ENCODE data around the gene SEC14L3. TPM values are rescaled to one million over a fixed set of nuclear protein-coding genes. Genes with fewer than 3 reads are reported as not detected.

Gene SEC14L3
- total RNA-seq, 4 donors from 2014 or later: not detected

- Histone ChIP-seq H3K36me3 (no peaks in the 10 kb centered on the region), H3K4me1 (no peaks in the 10 kb centered on the region), H3K27ac (no peak overlapping the region), H3K9me3 (no peaks in the 10 kb centered on the region), H3K4me3 (no peak overlapping the region), H3K27me3 (no peaks in the 10 kb centered on the region)
- DNase-seq (ENCODE audit: low spot score in 2 of 2): no peak
- 62 to 75% methylated on average over 7 of the region's 7 CpGs for WGBS, 2 donors
- TF ChIP-seq CTCF (IDR thresholded peaks at IDR 0.05): no peak
- TF ChIP-seq POLR2A (IDR thresholded peaks at IDR 0.05): no peak
- no peak for TF ChIP-seq EP300 (IDR thresholded peaks at IDR 0.05)
These were observed 16.3 kb upstream of the SEC14L3 start for GRCh38 chr22:30488121-30488520.

GRCh38 chr22:30486661-30487115 is 14.9 kb upstream of the SEC14L3 start:
- TF ChIP-seq POLR2A (IDR thresholded peaks at IDR 0.05) (no peak), CTCF (IDR thresholded peaks at IDR 0.05) (no peak), EP300 (IDR thresholded peaks at IDR 0.05) (no peak)
- no peaks in the 10 kb centered on the region for H3K4me1 ChIP-seq
- 72 to 75% methylated on average over 8 of the region's 8 CpGs for WGBS, 2 donors
- no peaks in the 10 kb centered on the region for H3K36me3 ChIP-seq
- H3K27me3 ChIP-seq: no peaks in the 10 kb centered on the region
- H3K9me3 ChIP-seq: no peaks in the 10 kb centered on the region
- no peak overlapping the region for H3K4me3 ChIP-seq
- no peak for DNase-seq (ENCODE audit: low spot score in 2 of 2)
- H3K27ac ChIP-seq: no peak overlapping the region

- H3K27ac ChIP-seq: no peak overlapping the region
- WGBS, 2 donors: 92 to 96% methylated on average over 5 of the region's 5 CpGs
- DNase-seq (ENCODE audit: low spot score in 2 of 2): no peak
- no peaks in the 10 kb centered on the region for H3K27me3 ChIP-seq
- H3K4me3 ChIP-seq: no peak overlapping the region
- no peaks in the 10 kb centered on the region for H3K9me3 ChIP-seq
- no peaks in the 10 kb centered on the region for H3K36me3 ChIP-seq
- no peaks in the 10 kb centered on the region for H3K4me1 ChIP-seq
- TF ChIP-seq CTCF (IDR thresholded peaks at IDR 0.05): no peak
- no peak for TF ChIP-seq POLR2A (IDR thresholded peaks at IDR 0.05)
These were observed 14.3 kb upstream of the SEC14L3 start for GRCh38 chr22:30486118-30486517.

- Histone ChIP-seq H3K4me1 (no peaks in the 10 kb centered on the region), H3K27me3 (no peaks in the 10 kb centered on the region), H3K4me3 (no peak overlapping the region), H3K36me3 (no peaks in the 10 kb centered on the region), H3K27ac (no peak overlapping the region), H3K9me3 (no peaks in the 10 kb centered on the region)
- TF ChIP-seq CTCF (IDR thresholded peaks at IDR 0.05) (peak; percentile 81 to 96 (median 90)), EP300 (IDR thresholded peaks at IDR 0.05) (no peak)
- WGBS, 2 donors: 31 to 34% methylated on average over 11 to 18 of the region's 18 CpGs
- peak in 1 of 2 donors; percentile 30 for DNase-seq (ENCODE audit: low spot score in 2 of 2)
These were observed 13.7 kb upstream of the SEC14L3 start for GRCh38 chr22:30485362-30485988.

- Histone ChIP-seq H3K4me3 (no peak overlapping the region), H3K27me3 (no peaks in the 10 kb centered on the region), H3K36me3 (no peaks in the 10 kb centered on the region), H3K27ac (no peak overlapping the region), H3K4me1 (no peaks in the 10 kb centered on the region), H3K9me3 (no peaks in the 10 kb centered on the region)
- DNase-seq (ENCODE audit: low spot score in 2 of 2): no peak
- WGBS, 2 donors: 90 to 96% methylated on average over 1 of the region's 1 CpG
- TF ChIP-seq CTCF (IDR thresholded peaks at IDR 0.05): no peak
- TF ChIP-seq POLR2A (IDR thresholded peaks at IDR 0.05): no peak
These were observed 11.4 kb upstream of the SEC14L3 start for GRCh38 chr22:30483169-30483568.
